WI38 (cell line): Measurements from ENCODE around the gene SLC6A20.

ENCODE experiments used
- H3K4me3 ChIP-seq: 2 replicates; pipeline ENCODE4 v1.5.1; 2011; ENCODE audit warnings: low read depth, mild to moderate bottlenecking, control low read depth, low read length
- CTCF ChIP-seq: IDR thresholded peaks from 2 replicates; pipeline ENCODE4 v1.5.1; 2012; ENCODE audit warnings: low read depth, mild to moderate bottlenecking, control low read depth, low read length

SLC6A20 gene

DNA sequence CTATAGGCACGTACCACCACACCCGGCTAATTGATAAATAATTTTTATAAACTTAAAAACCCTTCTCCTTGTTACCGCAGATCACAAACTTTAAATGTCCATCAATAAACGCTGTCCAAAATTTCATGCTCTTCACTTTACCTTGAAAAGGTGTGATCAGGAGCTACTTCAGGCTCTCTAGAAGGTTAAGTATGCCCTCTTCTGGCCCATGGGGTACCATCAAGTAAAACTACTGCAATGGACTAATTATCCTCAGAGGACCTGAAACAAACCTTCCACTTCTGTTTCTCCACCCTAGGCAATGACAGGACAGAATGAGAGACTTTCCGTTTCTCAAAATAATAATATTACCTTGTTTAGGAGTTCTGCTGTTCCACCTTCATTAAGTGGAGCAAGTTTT lies 36.4 kb upstream of the SLC6A20 start:
- no peak overlapping the region for H3K4me3 ChIP-seq
- no peak for TF ChIP-seq CTCF

GRCh38 chr3:45830121-45830520 lies 33.8 kb upstream of the SLC6A20 start:
- no peak overlapping the region for H3K4me3 ChIP-seq
- no peak for TF ChIP-seq CTCF

GRCh38 chr3:45826908-45827307 lies 30.6 kb upstream of the SLC6A20 start:
- TF ChIP-seq CTCF = no peak
- no peak overlapping the region for H3K4me3 ChIP-seq

DNA sequence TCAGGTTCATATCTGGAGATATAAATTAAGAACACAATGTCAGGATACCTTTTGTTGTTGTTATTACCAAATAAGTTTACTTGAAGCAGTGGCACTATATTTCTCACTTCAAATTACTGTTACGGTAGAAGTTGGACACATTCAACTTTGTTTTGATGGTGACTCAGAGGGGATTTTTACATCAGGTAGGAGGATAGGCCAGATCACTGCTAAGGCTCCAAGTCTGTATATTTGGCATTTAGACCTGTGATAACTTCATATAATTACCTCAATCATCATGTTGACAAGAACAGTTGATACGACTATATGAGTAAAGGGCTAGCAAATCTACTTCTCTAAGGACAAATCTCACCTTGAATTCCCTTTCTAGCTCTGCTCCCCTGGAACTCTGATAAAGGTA lies 30.0 kb upstream of the SLC6A20 start:
- no peak for TF ChIP-seq CTCF
- H3K4me3 ChIP-seq = no peak overlapping the region

GRCh38 chr3:45821127-45821526 lies 24.8 kb upstream of the SLC6A20 start:
- no peak overlapping the region for H3K4me3 ChIP-seq
- TF ChIP-seq CTCF = no peak

DNA sequence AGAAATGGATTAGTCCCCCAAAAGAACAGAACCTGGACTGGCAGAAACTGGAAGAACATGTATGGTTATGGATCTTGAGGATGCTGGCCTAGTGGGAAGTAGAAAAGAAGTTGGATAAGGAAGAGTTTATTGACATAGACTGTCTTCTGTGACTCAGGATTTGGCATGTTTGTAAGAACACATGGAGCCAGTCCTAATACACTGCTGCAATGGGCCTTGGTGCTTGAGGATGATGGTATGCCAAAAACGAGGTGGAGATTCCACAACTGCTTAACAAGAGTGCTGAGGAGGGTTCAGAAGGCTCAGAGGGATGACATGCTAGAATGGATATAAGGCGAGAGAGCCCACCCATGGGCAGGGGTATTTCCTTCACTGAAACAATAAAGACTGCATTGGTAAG lies 23.2 kb upstream of the SLC6A20 start:
- no peak overlapping the region for H3K4me3 ChIP-seq
- TF ChIP-seq CTCF = no peak

DNA sequence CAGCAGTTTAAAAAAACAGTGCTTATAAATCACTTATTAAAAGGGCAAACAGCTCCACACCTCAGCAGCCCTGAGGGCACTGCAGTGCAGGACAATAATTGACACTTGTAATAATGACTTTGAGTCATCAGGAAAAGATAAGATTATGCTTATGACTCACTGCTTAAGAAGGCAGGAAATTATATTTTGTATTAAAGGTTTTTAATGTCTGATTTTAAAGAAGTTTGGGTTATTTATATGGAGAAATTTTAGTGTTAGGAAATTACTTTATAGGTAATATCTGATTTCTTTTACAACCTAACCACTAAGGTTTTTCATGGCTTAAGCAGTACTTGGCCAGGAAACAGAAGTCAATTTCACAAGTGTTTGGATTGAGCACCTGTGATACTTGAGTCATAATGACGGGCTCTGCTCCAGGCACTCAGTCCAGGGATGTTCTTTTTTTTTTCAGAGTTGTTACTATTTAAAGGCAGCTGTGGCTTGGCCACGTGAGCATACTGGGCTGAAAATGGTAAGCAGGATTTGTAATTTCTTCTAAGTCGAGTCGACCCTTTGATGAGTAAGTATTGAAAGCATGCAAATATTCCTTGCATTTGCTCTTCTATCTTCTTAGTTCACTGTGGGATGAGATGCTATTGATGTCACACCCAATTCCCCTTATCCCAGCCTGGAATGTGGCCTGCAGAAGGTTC lies 21.6 kb upstream of the SLC6A20 start:
- H3K4me3 ChIP-seq = no peak overlapping the region
- TF ChIP-seq CTCF = no peak
